HG03558 (cell line): ENCODE data around the gene SLC38A10.
"Not testable (repeated sequence)": the region's sequence is repeated elsewhere in the genome, so short reads cannot be mapped to it uniquely, and the experiment has no call there.

ENCODE experiments used
- ATAC-seq: cut with Tn5 transposase; IDR thresholded peaks from one replicate; pipeline ENCODE4 v1.9.1; 2021; ENCODE audit warnings: moderate number of reproducible peaks; ENCODE audit not compliant: unreplicated experiment; ENCODE audit errors: extremely low read depth

SLC38A10 gene

DNA sequence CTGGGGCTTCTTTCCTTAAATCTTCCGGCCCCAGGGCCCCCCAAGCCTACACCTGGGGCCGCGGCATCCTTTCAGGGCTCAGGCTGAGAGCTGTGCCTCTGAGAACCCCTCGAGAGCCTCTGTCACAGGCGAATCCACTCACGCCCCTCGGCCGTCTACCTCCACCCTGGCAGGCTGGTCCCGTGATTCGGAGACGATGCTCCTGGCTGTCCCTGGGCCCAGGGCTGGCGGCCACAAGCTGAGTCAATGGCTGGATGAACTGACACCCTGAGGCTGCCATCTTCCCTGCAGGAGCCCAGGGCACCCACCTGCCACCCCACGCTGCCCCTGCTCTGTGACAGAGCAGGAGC, 60.6 kb downstream of the SLC38A10 start:
- no peak for ATAC-seq

DNA sequence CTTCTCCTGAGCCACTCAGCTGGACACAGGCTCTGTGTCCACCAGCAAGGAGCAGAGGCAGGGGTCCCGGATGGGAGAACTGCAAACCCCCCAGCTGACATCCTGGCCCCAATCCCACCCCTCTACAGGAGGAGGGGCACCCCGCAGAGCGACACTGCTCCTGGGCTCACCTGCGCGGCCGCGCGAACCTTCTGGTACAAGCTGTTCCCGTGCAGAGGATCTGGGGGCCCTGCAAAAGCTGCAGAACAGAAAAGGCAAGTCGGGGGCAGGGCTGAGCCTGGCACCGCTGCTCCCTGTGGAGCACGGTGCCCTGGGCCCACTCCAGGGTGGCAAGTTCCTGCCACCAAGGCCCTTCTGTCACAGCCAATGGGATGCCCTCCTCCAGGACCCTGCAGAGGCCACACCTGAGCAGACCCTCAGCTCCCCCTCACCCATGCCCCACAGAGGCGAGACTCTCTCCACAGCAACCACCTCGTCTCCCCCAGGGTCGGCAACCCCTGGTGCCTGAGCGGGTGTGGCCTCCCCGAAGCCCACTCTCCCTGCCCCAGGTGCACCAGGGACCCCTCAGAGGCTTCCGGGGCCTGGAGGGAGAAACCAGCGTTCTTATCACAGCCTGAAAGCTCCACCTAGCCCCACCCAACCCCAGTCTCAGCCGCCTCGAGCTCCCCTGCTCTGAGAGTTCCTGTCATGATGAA, 61.1 kb downstream of the SLC38A10 start:
- no peak for ATAC-seq

DNA sequence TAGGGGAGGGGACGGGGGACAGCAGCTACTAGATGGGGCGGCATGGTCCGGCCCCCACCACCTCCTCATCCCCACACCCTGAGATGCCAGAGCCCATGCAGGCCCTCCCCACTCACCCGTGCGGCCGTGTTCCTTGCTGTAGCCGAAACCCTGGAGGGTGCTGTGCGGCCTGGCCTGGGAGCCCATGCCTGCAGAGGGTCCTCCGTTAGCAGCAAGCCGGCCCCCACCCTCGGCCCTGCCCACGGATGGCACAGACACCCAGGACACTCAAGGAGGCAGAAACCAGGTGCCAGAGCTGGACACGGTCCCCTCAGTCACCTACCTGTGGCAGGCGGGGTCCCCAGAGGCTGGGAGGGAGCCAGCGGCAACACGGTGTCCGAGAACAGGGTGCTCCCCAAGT, 61.8 kb downstream of the SLC38A10 start:
- no peak for ATAC-seq

GRCh38 chr17:81232616-81233241, 62.4 kb downstream of the SLC38A10 start:
- no peak for ATAC-seq

DNA sequence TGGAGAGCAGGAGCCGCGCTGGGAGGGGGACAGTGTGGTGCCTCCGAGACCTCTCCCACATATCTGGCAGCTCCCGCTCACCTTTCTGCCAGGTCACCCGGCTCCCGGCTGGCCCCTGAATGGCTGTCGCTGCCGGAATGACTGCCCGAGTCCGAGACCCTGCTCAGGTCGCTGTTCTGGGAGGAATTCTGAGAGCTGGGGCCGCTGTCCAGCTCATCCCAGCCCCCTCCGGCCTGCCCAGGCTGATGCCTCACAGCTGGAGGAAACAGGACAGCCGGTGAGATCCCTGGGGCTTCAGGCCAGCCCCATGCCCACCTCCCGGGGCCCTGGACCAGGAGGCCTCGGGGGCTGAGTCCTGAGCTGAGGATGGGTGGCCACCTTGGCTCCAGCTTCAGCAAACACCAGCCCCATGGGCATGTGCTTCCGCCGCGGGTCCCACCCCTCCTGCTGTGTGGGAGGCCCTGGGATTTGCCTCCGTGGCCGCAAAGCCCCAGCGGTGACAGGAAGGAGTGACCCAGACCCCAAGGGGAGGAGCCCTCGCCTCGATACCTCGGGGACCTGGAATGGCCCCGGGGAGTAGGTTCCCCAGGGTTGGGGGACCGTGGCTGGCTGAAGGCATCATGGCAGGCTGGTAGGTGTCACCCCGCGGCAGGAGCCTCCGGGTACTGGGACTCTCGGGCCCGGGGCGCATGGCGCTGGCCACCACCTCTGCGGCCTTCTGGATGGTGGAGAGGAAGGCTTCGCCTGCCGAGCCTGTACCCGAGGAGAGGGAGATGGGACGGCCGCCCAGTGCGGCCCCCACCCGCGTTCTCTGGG, 63.1 kb downstream of the SLC38A10 start:
- ATAC-seq, result no peak

GRCh38 chr17:81231121-81231645, 63.9 kb downstream of the SLC38A10 start:
- ATAC-seq, result no peak

- no peak for ATAC-seq
Measured at GRCh38 chr17:81230043-81230820, 64.9 kb downstream of the SLC38A10 start.

GRCh38 chr17:81229666-81229920, 65.5 kb downstream of the SLC38A10 start:
- no peak for ATAC-seq

DNA sequence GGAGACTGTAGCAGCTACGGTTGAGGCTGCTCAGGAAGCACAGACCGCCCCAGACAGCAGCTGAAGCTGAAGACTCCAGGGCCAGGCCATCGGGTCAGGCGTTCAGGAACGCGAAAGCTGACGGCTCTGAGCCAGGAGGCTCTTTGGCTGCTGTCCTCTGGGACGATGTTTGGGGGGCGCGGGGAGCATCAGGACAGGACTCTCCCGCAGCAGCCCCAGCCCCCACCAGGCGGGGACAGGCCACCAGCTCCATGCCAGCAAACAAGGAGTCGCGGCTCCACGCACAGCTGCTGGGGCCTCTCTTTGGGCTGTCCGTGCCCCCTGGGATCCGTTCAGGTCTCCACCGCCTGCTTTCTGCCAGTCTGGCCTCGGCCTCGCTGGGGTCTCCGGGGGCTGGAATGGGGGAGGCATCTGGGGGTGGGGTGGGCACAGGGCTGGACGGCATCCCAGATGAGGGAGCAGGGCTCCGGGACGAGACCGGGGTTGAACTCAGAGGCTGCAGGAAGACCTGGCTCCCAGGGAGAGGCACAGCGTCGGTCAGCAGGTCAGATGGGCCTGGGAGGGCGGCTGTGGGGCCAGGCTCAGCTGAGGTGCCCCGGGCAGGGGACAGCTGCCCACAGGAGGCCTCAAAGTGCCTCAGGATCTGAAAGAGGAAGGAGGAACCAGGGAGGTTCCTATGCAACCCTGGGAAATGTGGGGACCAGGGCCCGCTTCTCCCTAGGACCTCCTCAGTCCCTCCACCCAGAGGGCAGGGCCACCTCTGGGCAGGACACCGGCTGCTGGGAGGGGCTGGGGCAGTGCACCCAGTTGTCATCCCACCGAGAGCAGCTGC, 66.1 kb downstream of the SLC38A10 start:
- ATAC-seq, result no peak

DNA sequence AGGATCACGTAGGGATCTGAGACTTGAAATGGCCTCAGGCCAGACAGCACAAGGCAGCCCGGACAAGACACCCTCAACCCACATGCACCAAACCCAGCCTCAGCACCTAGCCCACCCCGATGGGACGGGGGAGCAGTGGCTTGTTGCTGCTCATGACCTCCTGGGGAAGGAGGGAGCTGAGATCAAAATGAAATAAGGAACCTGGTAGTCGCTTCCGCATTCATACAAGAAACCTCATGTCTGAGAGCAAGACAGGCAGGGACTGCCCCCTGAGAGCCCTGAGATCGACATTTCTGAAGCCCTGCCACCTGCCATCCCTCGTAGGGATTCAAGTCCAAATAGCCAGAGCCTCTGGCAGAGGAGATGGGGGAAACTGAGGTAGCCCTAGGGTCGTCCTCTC, 66.7 kb downstream of the SLC38A10 start:
- no peak for ATAC-seq

GRCh38 chr17:81227630-81228029, 67.5 kb downstream of the SLC38A10 start:
- ATAC-seq, result not testable (repeated sequence)

DNA sequence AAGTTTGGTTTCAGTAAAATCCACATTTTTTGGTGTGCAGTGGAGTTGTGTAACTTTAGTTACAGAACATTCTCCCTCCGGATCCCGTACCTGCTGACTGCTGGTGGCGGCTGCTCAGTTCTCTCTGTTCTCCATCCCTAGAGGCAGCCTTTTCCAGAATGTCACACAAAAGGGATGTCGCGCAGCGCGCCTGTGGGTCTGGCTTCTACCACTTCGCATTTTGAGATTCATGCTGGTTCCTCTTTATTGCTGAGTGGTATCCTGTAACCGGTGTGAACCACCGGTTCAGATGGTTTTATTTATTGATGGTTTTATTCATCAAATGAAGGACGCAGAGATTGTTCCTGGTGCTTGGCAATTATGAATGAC, 71.4 kb downstream of the SLC38A10 start:
- ATAC-seq, result no peak

- ATAC-seq, result peak; percentile 81
Measured at GRCh38 chr17:81222906-81223761, 72.0 kb downstream of the SLC38A10 start, which contains the start of gene CEP131. TSS of gene CEP131 (minus strand) at chr17:81222965. CDS start at chr17:81220056, 2,909 bp downstream.

GRCh38 chr17:81222620-81222905, 72.5 kb downstream of the SLC38A10 start:
- no peak for ATAC-seq

DNA sequence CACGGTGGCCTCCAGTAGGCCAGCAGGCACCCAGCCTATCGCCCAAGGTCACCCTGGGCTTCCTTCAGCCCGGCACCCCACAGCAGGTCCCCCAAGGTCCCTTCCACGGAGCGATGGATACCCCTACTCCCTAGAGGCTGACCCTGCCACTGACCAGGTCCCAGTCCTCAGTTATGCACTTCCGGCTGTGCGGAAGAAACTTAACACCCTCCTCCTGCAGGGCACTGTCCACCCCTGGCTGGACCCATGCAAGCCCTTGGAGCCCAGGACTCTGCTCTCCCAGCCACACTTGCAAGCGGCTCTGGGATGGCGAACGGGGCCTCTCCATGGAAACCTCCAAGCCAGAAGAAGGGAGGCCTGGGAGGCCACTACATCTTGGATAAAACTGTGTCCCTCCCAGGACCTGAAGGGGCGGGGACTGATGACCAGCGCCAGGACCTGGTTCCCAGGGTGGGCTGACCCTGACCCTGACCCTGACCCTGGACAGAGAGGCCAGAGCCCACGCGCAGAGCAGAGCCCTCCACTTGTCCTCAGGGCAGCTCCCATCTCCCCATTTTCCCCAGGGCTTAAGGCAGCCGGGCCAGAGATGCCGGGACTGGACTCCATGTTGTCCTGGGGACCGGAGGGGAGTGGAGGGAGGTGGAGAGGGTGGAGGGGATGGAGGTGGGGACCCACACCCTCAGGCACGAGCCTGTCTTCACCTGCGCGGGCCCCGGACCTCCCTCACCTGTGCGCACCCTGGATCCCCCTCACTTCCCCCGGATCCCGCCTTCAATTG, 73.1 kb downstream of the SLC38A10 start:
- ATAC-seq, result no peak

DNA sequence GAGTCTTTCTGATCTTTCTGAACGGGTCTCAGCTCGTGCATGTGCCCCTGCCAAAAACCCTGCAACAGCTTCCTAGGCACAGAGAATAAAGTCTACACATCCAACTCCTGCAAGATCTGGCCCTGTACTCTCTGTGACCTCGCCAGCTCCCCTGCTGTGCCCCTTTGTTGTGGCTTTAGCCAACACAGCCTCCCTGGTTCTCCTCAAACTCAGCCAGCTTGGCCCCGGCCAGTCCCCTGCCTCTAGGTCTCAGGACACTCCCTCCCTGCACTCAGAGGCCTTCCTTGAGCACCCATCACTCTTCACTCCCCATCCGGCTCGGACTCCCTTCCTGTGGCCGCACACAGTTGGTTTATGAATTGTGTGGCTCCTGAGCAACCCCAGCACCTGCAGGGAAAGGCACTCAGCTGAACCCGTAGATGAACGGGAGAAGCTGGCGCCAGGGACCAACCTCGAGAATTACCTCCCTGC, 73.7 kb downstream of the SLC38A10 start:
- no peak for ATAC-seq

DNA sequence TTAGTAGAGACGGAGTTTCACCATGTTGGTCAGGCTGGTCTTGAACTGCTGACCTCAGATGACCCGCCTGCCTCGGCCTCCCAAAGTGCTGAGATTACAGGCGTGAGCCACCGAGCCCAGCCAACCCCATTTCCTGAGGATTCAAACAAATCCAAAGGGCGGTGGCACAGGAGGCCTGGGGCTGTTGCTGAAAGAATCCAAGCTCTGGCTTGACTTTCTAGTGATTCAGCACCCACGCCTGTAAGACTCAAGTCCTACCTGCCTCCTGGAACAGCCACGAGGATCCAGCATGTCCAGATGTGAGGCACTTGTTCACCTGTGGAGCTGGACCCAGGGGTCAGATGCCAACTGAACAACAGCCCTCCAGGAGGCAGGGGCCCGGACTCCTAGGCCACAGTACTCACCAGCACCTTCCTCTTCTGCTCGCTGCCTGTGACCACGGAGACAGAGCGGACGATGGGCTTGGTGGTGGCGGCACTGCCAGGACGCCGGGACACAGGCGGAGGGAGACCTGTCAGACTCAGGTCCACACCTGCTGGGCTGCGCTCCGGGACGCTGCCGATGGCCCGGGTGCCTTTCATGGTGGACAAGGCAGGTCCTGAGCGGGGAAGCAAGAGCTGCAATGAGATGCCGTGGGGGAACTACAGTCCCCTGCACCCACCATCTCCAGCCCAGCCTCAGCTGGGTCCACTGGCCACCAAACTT, 75.5 kb downstream of the SLC38A10 start:
- no peak for ATAC-seq

GRCh38 chr17:81218991-81219390, 76.1 kb downstream of the SLC38A10 start:
- no peak for ATAC-seq
